GM21360 (cell line): ENCODE measurements around the gene MAGI1.
"Not testable (repeated sequence)": the region's sequence is repeated elsewhere in the genome, so short reads cannot be mapped to it uniquely, and the experiment has no call there.

Experiments
- ATAC-seq: cut with Tn5 transposase; IDR thresholded peaks from one replicate; pipeline ENCODE4 v1.9.1; 2021; ENCODE audit warnings: mild to moderate bottlenecking, moderate library complexity; ENCODE audit not compliant: unreplicated experiment

MAGI1 gene

DNA sequence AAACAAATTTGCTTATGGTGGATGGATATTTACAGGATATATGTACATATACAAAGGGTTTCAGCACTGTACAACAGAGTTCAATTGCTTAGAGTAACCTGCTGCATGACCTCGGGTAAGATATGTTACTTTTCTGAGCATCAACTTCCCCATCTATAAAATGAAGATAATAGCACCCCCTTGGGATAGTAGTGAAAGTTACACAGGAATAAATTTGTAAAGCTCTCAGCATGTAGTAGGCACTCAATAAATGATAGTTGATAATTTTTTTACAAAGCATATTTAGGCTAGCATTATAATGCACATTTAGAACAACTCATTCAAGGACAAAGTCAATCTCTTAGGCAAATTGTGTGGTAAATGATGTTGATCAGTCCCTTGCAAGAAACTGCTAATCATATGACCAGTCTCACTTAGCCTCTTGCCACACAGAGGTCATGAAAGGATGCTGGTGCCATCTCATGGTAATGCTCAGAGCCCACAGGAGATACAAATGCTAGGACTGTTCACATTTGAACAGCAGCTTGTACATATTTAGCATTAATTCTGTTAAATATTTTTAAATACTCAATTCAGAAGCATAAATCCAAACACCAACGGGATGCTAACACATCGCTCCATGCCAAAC lies 123.9 kb downstream of the MAGI1 start:
- no peak for ATAC-seq

GRCh38 chr3:65914032-65914739 lies 124.5 kb downstream of the MAGI1 start:
- ATAC-seq = no peak

DNA sequence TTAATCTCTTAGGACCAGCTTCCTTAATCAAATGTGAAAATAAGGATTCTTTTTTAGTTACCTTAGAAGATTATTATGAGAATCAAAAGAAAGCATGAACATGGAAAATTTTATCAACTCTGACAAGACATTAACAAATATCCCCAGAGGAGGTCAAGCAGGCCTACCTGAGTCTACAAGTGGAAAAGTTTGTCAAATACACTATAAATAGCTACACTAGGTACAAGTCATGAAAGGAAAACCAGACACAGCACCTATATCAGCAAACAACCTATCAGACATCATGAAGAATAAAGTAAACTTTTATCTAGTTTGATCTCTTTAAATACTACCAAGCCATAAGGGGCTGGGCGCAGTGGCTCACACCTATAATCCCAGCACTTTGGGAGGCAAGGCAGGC lies 126.1 kb downstream of the MAGI1 start:
- ATAC-seq = no peak

- no peak for ATAC-seq
These were observed 130.1 kb downstream of the MAGI1 start for GRCh38 chr3:65908588-65908987.

GRCh38 chr3:65907232-65908130 lies 131.2 kb downstream of the MAGI1 start:
- no peak for ATAC-seq

DNA sequence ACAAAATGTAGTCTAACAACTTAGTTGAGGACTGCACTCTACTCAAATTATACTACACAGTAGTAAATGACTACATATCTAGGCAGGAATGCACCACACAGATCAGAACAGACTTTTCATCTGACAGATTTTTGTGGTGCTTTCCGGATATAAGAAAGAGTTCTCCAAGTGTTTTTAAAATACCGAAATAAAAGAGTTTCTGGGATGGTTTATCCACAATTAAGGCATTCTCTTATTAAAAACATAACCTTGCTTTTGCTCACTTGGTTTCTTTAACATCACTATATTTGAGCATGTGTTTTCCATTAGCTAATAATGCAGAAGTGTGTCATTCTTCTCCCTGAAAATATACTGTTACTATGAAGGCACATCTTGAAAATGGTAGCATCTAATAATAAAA lies 132.9 kb downstream of the MAGI1 start:
- ATAC-seq = no peak

GRCh38 chr3:65904016-65904415 lies 134.7 kb downstream of the MAGI1 start:
- no peak for ATAC-seq

- ATAC-seq = no peak
These were observed 136.4 kb downstream of the MAGI1 start for GRCh38 chr3:65902304-65902793.

DNA sequence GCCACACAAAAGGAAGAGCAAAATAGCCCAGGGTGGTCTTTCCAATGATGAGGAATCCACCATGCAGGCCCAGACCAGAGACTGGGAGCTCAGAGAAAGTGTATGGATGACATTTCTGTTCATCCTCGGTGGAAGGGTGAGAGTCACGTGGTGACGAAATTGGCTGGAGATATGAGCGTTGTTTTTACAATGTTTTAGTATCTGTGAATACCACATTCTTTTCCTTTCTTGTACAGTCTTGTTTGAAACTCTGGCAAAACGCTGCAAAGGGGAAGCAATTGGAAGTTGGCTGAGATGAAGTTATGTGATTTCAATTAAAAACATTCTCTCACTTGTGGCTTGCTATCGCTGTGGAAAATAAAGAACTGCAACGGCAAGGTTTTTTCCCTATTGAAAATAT lies 137.5 kb downstream of the MAGI1 start:
- no peak for ATAC-seq

- no peak for ATAC-seq
These were observed 139.5 kb downstream of the MAGI1 start for GRCh38 chr3:65899226-65899625.

DNA sequence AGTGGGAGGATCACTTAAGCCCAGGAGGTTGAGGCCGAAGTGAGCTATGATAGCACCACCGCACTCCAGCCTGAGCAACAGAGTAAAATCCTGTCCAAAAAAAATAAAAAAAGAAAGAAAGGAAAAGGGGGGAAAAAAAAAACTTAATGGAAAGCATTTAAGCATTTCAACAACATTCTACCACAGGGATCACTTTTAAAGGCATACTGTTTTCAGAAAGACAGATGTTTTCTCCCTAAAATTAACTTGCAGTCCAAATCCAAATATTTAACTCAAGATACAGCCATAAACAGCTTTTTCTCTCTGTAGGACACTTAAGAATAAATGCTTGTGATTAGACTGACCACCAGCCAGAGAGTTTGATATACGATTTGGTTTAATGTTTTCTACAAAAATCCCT lies 141.0 kb downstream of the MAGI1 start:
- ATAC-seq = no peak

GRCh38 chr3:65896321-65896720 lies 142.4 kb downstream of the MAGI1 start:
- ATAC-seq = no peak

- no peak for ATAC-seq
These were observed 143.9 kb downstream of the MAGI1 start for GRCh38 chr3:65894679-65895453.

DNA sequence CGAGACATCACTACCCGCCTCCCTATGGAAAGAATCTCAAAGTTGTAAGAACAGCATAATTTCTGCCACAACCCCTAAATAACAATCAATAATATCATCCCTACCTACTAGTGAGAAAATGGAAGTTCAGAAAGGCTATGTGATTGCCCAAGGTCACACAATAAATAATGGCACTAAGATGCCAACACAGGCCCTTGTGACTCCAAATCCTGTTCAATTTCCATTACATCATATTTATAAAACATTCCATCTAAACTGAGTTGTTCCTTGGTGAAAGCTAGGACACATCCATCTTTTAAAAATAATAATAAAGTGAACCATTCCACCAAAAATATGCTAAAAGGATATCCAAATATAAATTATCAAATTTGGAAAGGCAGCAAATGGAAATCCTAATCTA lies 144.6 kb downstream of the MAGI1 start:
- no peak for ATAC-seq

GRCh38 chr3:65893631-65894030 lies 145.1 kb downstream of the MAGI1 start:
- no peak for ATAC-seq

- ATAC-seq = not testable (repeated sequence)
These were observed 147.2 kb downstream of the MAGI1 start for GRCh38 chr3:65891477-65891876.

- no peak for ATAC-seq
These were observed 148.4 kb downstream of the MAGI1 start for GRCh38 chr3:65890328-65890727.

DNA sequence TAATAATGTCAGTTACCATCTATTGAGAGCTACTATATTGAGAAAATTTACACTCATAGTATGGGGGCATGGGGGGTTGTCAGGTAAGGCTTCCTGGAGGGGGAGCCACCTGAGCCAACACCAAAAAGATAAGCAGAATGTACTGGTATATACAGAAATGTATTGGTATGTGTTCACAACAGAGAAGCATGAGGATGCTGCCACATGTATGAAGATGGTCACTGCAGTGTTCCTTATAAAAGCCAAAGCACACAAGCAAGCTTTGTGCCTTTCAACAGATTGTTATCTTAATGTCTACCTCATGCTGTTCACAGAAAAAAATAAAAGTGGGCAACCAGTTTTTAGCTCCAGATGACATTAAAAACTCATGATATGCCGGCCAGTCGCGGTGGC lies 149.0 kb downstream of the MAGI1 start:
- no peak for ATAC-seq

GRCh38 chr3:65888980-65889706 lies 149.6 kb downstream of the MAGI1 start:
- no peak for ATAC-seq

DNA sequence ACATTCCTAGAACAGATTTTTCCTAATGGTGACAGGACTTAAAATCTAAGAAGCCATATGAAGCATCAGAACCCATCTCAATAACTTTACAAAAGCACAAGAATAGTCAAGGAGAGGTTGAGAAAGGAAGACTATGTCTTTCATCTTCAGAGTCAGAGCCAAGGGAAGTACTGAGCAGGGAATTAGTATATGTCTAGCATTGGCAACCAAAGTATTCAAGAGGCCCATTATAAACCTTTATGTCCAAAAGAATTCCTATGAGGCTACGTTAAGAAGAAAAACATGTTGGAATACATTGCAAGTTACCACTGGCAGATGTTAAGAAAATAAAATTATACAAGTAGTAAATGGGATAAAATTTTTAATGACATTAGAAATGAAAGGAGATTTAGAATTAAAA lies 150.5 kb downstream of the MAGI1 start:
- no peak for ATAC-seq
